Activated CD4-positive, alpha-beta memory T cell treated with anti-CD3 and anti-CD28 coated beads, Interleukin-2, amount 10 ng/mL, durations not matched to agents 7 days and 5 days (primary cell): ENCODE results near the gene CCDC28A. TPM values are rescaled to one million over a fixed set of nuclear protein-coding genes. Genes with fewer than 3 reads are reported as not detected.

Experiments used
- CTCF ChIA-PET: fragments of 350-600 bp; sonication (Branson Sonifier 250); formaldehyde crosslinking; loops from one replicate; lab custom pipeline; 2021; ENCODE audit warnings: antibody characterized with exemption, inconsistent platforms; lab: Charles Lee
- POLR2A ChIA-PET: fragments of 350-600 bp; sonication (Branson Sonifier 250); formaldehyde crosslinking; loops from one replicate; lab custom pipeline; 2021; ENCODE audit warnings: antibody characterized with exemption; lab: Charles Lee
- DNase-seq: peaks from one replicate; pipeline ENCODE4 v3.0.0-alpha.2; 2020
- H3K27ac Mint-ChIP-seq: one replicate; pipeline ENCODE4 v1.8.0; 2021; ENCODE audit warnings: mild to moderate bottlenecking, mixed read lengths
- H3K27me3 Mint-ChIP-seq: one replicate; pipeline ENCODE4 v1.8.0; 2021; ENCODE audit warnings: mixed read lengths
- H3K36me3 Mint-ChIP-seq: one replicate; pipeline ENCODE4 v1.8.0; 2021; ENCODE audit warnings: low read depth, mixed read lengths
- H3K4me1 Mint-ChIP-seq: one replicate; pipeline ENCODE4 v1.8.0; 2021; ENCODE audit warnings: mixed read lengths
- H3K4me3 Mint-ChIP-seq: one replicate; pipeline ENCODE4 v1.8.0; 2021; ENCODE audit warnings: mild to moderate bottlenecking, mixed read lengths
- H3K9me3 Mint-ChIP-seq: one replicate; pipeline ENCODE4 v1.8.0; 2021; ENCODE audit warnings: mixed read lengths
- total RNA-seq, 2 experiments: library from RNA; stranded (reverse); gene quantifications; one replicate each; pipeline ENCODE4 v1.2.3, GENCODE V29; 2021

CCDC28A gene
- total RNA-seq, 2 experiments from 2014 or later: 28.0 to 28.7 TPM

DNA sequence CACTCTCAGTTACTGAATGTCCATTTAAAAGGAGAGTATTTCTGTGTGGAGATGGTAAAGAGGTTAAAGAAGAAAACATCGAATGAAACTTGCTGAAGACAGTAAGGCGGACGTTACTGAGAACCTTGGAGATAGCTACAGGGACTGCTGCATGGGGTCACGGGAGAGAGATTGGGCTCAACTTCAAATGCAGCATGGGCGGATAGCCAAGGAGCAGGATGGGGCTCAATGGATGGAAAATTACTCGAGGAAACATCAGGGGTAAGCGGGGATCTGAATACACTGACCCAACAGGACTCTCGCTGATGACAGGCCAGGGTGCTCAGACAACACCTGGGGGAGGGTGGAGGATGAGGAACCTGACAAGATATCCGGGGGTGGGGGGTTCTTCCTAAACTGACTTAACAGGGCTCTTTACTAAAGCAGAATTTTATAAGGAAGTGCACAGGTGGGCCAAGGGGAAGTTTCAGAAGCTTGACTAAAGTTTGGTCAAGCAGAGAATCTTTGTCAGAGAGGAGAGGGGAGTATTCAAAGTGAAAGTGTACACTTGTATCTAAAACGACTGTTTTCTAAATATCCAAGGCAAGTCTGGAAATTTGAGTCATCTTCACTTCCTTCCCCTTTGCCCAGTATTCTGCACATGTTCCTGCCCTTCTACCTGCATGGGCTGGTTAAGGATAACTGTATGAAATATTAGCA, 45.1 kb downstream of the CCDC28A start:
- Mint-ChIP-seq H3K36me3 (no peaks in the 10 kb centered on the region), H3K4me3 (no peak overlapping the region), H3K27ac (no peak overlapping the region), H3K9me3 (no peaks in the 10 kb centered on the region), H3K27me3 (no peaks in the 10 kb centered on the region), H3K4me1 (peaks cover 37% of the 10 kb centered on the region)
- ChIA-PET POLR2A (interaction anchor here (0.9 kb wide), 1 partner anchor 170 kb away, joined by 3 read pairs; no protein-coding TSS in a partner anchor), CTCF (interaction anchor here (0.6 to 1.2 kb wide), 3 partner anchors 294 to 546 kb away, joined by 3 to 5 read pairs (median 3); no protein-coding TSS in a partner anchor)
- no peak for DNase-seq

DNA sequence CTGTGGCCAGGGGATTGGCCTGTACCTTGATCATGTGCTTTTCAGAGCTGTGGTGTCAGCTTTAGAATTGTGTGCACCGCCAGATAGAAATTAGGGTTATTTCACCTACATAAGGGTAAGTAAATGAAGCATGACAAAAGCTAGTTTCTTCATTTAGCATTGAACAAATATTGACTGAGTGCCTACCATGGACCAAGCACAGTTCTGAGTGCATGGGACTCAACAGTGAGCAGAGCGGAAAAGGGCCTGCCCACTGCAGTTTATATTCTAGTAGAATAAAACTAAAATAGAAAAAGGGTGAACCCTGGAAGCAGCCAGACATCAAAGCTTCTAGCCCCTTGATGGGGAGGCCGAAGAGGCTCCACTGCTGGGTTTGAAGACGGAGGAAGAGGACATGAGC, 48.0 kb downstream of the CCDC28A start:
- DNase-seq: no peak
- Mint-ChIP-seq H3K9me3 (peaks cover 3% of the 10 kb centered on the region), H3K4me1 (peaks cover 37% of the 10 kb centered on the region), H3K27me3 (no peaks in the 10 kb centered on the region), H3K4me3 (no peak overlapping the region), H3K36me3 (no peaks in the 10 kb centered on the region), H3K27ac (no peak overlapping the region)
- CTCF ChIA-PET: interaction anchor here (1.2 kb wide), 2 partner anchors 543 to 548 kb away, joined by 3 read pairs; no protein-coding TSS in a partner anchor
- POLR2A ChIA-PET: no interaction called here

DNA sequence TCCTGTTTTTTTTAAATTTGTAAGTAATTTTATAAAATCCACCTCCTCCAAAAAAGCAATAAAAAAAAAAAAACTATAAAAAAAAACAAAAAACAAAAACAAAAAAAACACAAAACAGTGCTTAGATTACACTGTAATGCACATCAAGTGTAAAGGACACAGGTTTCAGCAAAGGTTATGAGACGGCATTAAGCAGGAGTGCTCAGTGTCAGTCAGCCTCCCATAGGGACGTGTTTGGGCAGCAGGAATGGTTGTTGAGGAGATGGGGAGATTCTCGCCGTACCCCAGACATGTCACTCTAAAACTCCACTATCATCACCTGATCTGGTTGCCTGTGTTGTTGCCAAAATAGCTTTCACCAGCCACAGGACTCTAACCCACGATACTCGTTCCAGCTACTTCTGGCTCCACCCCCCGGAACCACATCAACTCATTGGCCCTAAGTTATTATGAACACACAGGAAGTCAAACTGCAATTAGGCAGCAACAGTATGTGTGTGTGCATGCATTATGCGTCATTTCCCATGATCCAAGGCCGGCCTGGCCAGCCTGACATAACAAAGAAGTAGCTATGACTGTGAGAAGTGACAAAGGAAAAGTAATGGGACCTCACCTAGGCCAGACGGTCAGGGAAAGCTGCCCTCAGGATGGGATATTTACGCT, 51.0 kb downstream of the CCDC28A start:
- peaks cover 15% of the 10 kb centered on the region for H3K4me1 Mint-ChIP-seq
- H3K9me3 Mint-ChIP-seq: peaks cover 5% of the 10 kb centered on the region
- POLR2A ChIA-PET: interaction anchor here (0.8 kb wide), 1 partner anchor 51 kb away, joined by 3 read pairs; no protein-coding TSS in a partner anchor
- CTCF ChIA-PET: interaction anchor here (0.6 to 1.3 kb wide), 2 partner anchors 9 to 288 kb away, joined by 3 to 4 read pairs; no protein-coding TSS in a partner anchor
- DNase-seq: peak; percentile 35
- no peak overlapping the region for H3K4me3 Mint-ChIP-seq
- no peak overlapping the region for H3K27ac Mint-ChIP-seq
- no peaks in the 10 kb centered on the region for H3K27me3 Mint-ChIP-seq
- no peaks in the 10 kb centered on the region for H3K36me3 Mint-ChIP-seq

DNA sequence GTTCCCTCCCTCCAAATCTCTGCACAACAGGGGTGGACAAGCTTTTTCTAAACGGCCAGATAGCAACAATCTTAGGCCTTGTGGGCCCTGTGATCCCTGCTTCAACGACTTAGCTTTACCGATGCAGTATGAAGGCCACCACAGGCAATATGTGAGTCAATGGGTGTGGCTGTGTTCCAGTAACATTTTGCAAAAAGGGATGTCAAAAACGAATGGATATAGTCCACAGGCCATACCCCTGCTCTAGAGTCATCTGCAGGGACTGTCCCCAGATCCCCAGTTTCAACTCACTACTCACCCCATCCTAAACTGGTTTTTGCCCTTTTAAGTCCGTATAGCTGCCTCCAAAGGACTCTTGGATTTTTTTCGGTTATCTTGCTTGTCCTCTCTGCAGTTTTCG, 56.7 kb downstream of the CCDC28A start:
- H3K27me3 Mint-ChIP-seq: peaks cover 2% of the 10 kb centered on the region
- no peak overlapping the region for H3K27ac Mint-ChIP-seq
- no peaks in the 10 kb centered on the region for H3K4me1 Mint-ChIP-seq
- H3K9me3 Mint-ChIP-seq: peaks cover 2% of the 10 kb centered on the region
- CTCF ChIA-PET: no interaction called here
- no peaks in the 10 kb centered on the region for H3K36me3 Mint-ChIP-seq
- POLR2A ChIA-PET: no interaction called here
- DNase-seq: no peak
- no peak overlapping the region for H3K4me3 Mint-ChIP-seq

DNA sequence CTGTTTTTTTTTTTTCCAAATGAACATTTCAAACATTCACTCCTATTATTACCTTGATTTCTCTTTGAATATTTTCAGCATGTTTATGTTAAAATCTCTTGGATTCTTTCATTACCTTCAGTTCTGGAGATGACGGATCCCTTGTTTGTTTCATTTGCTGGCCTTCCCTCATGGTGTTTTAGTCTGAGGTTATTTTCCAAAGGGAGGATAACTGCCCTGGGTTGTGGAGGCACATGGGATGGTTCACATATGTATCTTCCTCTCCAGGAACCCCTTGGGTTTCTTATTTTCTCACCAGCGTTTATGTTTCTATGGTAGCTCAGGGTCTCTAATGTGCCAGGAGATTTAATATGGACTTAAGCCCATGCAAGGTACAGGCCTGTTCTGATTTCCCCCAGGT, 58.6 kb downstream of the CCDC28A start:
- H3K27me3 Mint-ChIP-seq: peaks cover 2% of the 10 kb centered on the region
- POLR2A ChIA-PET: no interaction called here
- CTCF ChIA-PET: no interaction called here
- H3K4me1 Mint-ChIP-seq: no peaks in the 10 kb centered on the region
- no peak for DNase-seq
- H3K27ac Mint-ChIP-seq: no peak overlapping the region
- no peaks in the 10 kb centered on the region for H3K36me3 Mint-ChIP-seq
- no peak overlapping the region for H3K4me3 Mint-ChIP-seq
- no peaks in the 10 kb centered on the region for H3K9me3 Mint-ChIP-seq

DNA sequence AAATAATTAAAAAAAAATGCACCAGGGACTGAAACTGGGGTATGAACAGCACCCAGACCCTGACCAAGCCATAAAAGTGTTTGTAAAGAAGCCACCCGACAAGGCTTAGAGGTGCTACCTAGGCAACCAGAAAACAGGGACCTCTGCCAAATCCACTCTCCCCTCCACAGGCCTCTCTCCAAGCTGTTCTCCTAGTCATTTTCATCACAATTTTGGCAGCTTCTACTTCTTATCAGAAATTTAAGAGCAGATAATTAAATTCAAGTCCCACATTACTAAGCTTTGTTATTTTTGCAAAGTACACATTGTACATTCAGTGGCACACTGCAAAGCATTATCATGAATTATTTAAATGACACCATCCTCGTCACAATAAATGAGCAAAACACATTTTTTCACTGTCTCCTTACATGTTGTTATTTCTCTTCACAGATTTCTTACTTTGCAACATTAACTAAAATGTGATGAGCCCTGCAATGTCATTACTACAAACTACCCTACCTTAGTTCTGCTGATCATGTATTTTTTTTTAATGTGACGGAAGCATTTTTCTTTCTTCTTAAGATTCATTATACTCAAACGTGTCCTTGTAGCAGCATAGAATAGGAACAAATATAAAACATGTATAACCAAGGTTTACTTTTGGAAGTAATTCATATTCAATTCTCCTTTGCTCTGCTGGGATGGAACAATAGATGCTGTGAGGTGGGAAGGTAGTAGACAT, 60.4 kb downstream of the CCDC28A start:
- ChIA-PET POLR2A (interaction anchor here (0.6 kb wide), 1 partner anchor 724 kb away, joined by 4 read pairs; no protein-coding TSS in a partner anchor), CTCF (interaction anchor here (0.6 kb wide), 1 partner anchor 240 kb away, joined by 4 read pairs; no protein-coding TSS in a partner anchor)
- H3K9me3 Mint-ChIP-seq: no peaks in the 10 kb centered on the region
- DNase-seq: no peak
- no peaks in the 10 kb centered on the region for H3K4me1 Mint-ChIP-seq
- no peak overlapping the region for H3K27ac Mint-ChIP-seq
- H3K36me3 Mint-ChIP-seq: no peaks in the 10 kb centered on the region
- peaks cover 2% of the 10 kb centered on the region for H3K27me3 Mint-ChIP-seq
- H3K4me3 Mint-ChIP-seq: no peak overlapping the region

DNA sequence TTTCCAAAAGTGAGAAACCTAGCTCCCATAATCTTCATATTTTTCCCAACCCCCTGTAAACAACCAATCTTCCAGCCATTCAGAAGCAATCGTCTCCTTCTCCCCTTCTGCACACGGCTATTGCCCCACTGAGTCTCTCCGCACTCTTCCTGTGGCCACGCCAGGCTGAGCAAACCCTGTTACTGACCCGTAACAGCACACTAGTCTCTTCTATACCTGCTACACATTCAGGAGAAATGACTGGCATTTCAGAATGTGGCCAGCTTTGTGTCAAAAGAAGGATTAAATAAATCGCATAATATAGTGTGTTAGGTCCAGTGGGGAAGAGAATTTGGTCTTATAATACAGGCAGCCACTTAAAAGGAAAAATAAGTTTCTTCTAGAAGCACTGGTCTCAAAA, 63.7 kb downstream of the CCDC28A start:
- Mint-ChIP-seq H3K9me3 (no peaks in the 10 kb centered on the region), H3K27me3 (peaks cover 4% of the 10 kb centered on the region), H3K27ac (no peak overlapping the region), H3K4me3 (no peak overlapping the region), H3K36me3 (no peaks in the 10 kb centered on the region), H3K4me1 (no peaks in the 10 kb centered on the region)
- POLR2A ChIA-PET: no interaction called here
- DNase-seq: no peak
- CTCF ChIA-PET: no interaction called here

Other genes starting within 250 kb of the CCDC28A start
- not detected for gene ECT2L, start 22.3 kb downstream of the CCDC28A start, total RNA-seq
- 10 to 100 TPM; 41.9 to 45.6 TPM for gene REPS1, start 214.5 kb downstream of the CCDC28A start, total RNA-seq